AG10803 (cell line): ENCODE results near the gene RASSF9.
A peak's percentile ranks its signal among the peaks of the same experiment; 100 is the strongest.

Source experiments
- DNase-seq: peaks from one replicate; pipeline ENCODE4 v3.0.0; 2010; ENCODE audit warnings: low read depth
- H3K4me3 ChIP-seq: 2 replicates; pipeline ENCODE4 v1.5.1; 2011; ENCODE audit warnings: mild to moderate bottlenecking, low read length, control low read depth
- CTCF ChIP-seq: conservative IDR thresholded peaks from 2 replicates; pipeline ENCODE4 v1.5.1; 2011; ENCODE audit warnings: mild to moderate bottlenecking, low read length, control low read depth, inconsistent platforms

Gene RASSF9

GRCh38 chr12:85804663-85805062 lies 31.5 kb downstream of the RASSF9 start:
- no peak for TF ChIP-seq CTCF
- peak overlapping the region; percentile 2 for H3K4me3 ChIP-seq
- peak; percentile 75 for DNase-seq

GRCh38 chr12:85803923-85804322 lies 32.3 kb downstream of the RASSF9 start:
- no peak overlapping the region for H3K4me3 ChIP-seq
- DNase-seq = no peak
- no peak for TF ChIP-seq CTCF

GRCh38 chr12:85803231-85803630 lies 33.0 kb downstream of the RASSF9 start:
- peak; percentile 47 for DNase-seq
- no peak for TF ChIP-seq CTCF
- H3K4me3 ChIP-seq = no peak overlapping the region

- no peak for TF ChIP-seq CTCF
- H3K4me3 ChIP-seq = no peak overlapping the region
- no peak for DNase-seq
Measured at GRCh38 chr12:85798122-85798521, 38.1 kb downstream of the RASSF9 start.

- no peak for DNase-seq
- no peak for TF ChIP-seq CTCF
- H3K4me3 ChIP-seq = no peak overlapping the region
Measured at GRCh38 chr12:85796001-85796400, 40.2 kb downstream of the RASSF9 start.

- no peak for TF ChIP-seq CTCF
- H3K4me3 ChIP-seq = no peak overlapping the region
- DNase-seq = peak; percentile 52
Measured at GRCh38 chr12:85794531-85794930, 41.7 kb downstream of the RASSF9 start.

GRCh38 chr12:85784096-85784720 lies 52.0 kb downstream of the RASSF9 start:
- peak; percentile 13 for DNase-seq
- H3K4me3 ChIP-seq = no peak overlapping the region
- no peak for TF ChIP-seq CTCF
